Measurements from ENCODE around the gene DOLPP1.
"Not testable (repeated sequence)": the region's sequence is repeated elsewhere in the genome, so short reads cannot be mapped to it uniquely, and the experiment has no call there.

The DOLPP1 gene

GRCh38 chr9:129033216-129033615 is 47.7 kb upstream of the DOLPP1 start:
- no peak for DNase-seq (ENCODE audit: low read depth in 1 of 2, low spot score in 1 of 2)
- H3K27ac ChIP-seq (replicated peaks) = no peak overlapping the region
- no peak for TF ChIP-seq REST (IDR thresholded peaks at IDR 0.05; ENCODE audit: insufficient replicate concordance, low read depth)
- no peak for TF ChIP-seq SPI1 (IDR thresholded peaks at IDR 0.05; ENCODE audit: borderline replicate concordance, low read depth)
- TF ChIP-seq POLR2AphosphoS5 (IDR thresholded peaks at IDR 0.05; ENCODE audit: low read depth) = no peak
- no peak for TF ChIP-seq CTCF (IDR thresholded peaks at IDR 0.05; ENCODE audit: insufficient read depth, low read length)
- TF ChIP-seq GABPA (IDR thresholded peaks at IDR 0.05; ENCODE audit: low read depth) = no peak
- H3K27me3 ChIP-seq (ENCODE audit: insufficient read depth, poor library complexity, severe bottlenecking) = no peaks in the 10 kb centered on the region
- no peak overlapping the region for H3K4me3 ChIP-seq (replicated peaks; ENCODE audit: insufficient read depth, low read length)

GRCh38 chr9:129035838-129036237 is 45.1 kb upstream of the DOLPP1 start:
- Histone ChIP-seq H3K27ac (replicated peaks) (peak overlapping the region; percentile 68), H3K4me3 (replicated peaks; ENCODE audit: insufficient read depth, low read length) (peak overlapping the region; percentile 37)
- not testable (repeated sequence) for H3K27me3 ChIP-seq (ENCODE audit: insufficient read depth, poor library complexity, severe bottlenecking); DNase-seq (ENCODE audit: low read depth in 1 of 2, low spot score in 1 of 2)

GRCh38 chr9:129036241-129036922 is 44.5 kb upstream of the DOLPP1 start, which contains the start of gene MIGA2:
Gene MIGA2 (plus strand): TSS chr9:129036626. CDS start chr9:129040595, 3,969 bp downstream.
- no peaks in the 10 kb centered on the region for H3K27me3 ChIP-seq (ENCODE audit: insufficient read depth, poor library complexity, severe bottlenecking)
- peak within 1 kb of the TSS; percentile 68 for H3K27ac ChIP-seq (replicated peaks)
- no peak for TF ChIP-seq REST (IDR thresholded peaks at IDR 0.05; ENCODE audit: insufficient replicate concordance, low read depth)
- peak; percentile 61; the same call in 1 of the 2 replicates for TF ChIP-seq POLR2AphosphoS5 (IDR thresholded peaks at IDR 0.05; ENCODE audit: low read depth)
- TF ChIP-seq CTCF (IDR thresholded peaks at IDR 0.05; ENCODE audit: insufficient read depth, low read length) = no peak
- peak; percentile 47; the same call in 1 of the 2 replicates for TF ChIP-seq SPI1 (IDR thresholded peaks at IDR 0.05; ENCODE audit: borderline replicate concordance, low read depth)
- peak; percentile 31; the same call in 1 of the 2 replicates for TF ChIP-seq GABPA (IDR thresholded peaks at IDR 0.05; ENCODE audit: low read depth)
- H3K4me3 ChIP-seq (replicated peaks; ENCODE audit: insufficient read depth, low read length) = peak within 1 kb of the TSS; percentile 100
- peak; percentile 95 to 99 for DNase-seq (ENCODE audit: low read depth in 1 of 2, low spot score in 1 of 2)

- Histone ChIP-seq H3K27ac (replicated peaks) (peak overlapping the region; percentile 60), H3K4me3 (replicated peaks; ENCODE audit: insufficient read depth, low read length) (peak overlapping the region; percentile 100)
Measured at GRCh38 chr9:129036923-129037766, 43.8 kb upstream of the DOLPP1 start.

More at GRCh38 chr9:129036923-129037766, 43.8 kb upstream of the DOLPP1 start:
- no peak for DNase-seq (ENCODE audit: low read depth in 1 of 2, low spot score in 1 of 2)
- H3K27me3 ChIP-seq (ENCODE audit: insufficient read depth, poor library complexity, severe bottlenecking) = no peaks in the 10 kb centered on the region
- TF ChIP-seq GABPA (IDR thresholded peaks at IDR 0.05; ENCODE audit: low read depth) (no peak), POLR2AphosphoS5 (IDR thresholded peaks at IDR 0.05; ENCODE audit: low read depth) (no peak), CTCF (IDR thresholded peaks at IDR 0.05; ENCODE audit: insufficient read depth, low read length) (no peak), SPI1 (IDR thresholded peaks at IDR 0.05; ENCODE audit: borderline replicate concordance, low read depth) (no peak), REST (IDR thresholded peaks at IDR 0.05; ENCODE audit: insufficient replicate concordance, low read depth) (no peak)
